HepG2 (cell line): Measurements from ENCODE around the gene MIPEP. TPM values are rescaled to one million over a fixed set of nuclear protein-coding genes. Genes with fewer than 3 reads are reported as not detected.

ENCODE experiments used
- ATAC-seq: fragments of 200-7000 bp; cut with Tn5 transposase; 3 replicates; pipeline ENCODE4 v1.9.1; 2020; ENCODE audit warnings: mild to moderate bottlenecking, moderate library complexity
- BruUV-seq: library from RNA; stranded (reverse); fragments of 400-500 nt; replicated peaks from 2 replicates; lab custom pipeline; 2021; lab: Mats Ljungman, UMichigan
- CTCF ChIA-PET: fragments of 300-600 bp; formaldehyde crosslinking; extraction: SDS; loops from one replicate; lab custom pipeline; 2021; ENCODE audit warnings: low total read pairs, inconsistent platforms, low intra/inter-chr PET ratio; lab: Yijun Ruan, JAX
- POLR2A ChIA-PET: fragments of 350-600 bp; sonication (Branson Sonifier 250); formaldehyde crosslinking; loops from one replicate; lab custom pipeline; 2020; ENCODE audit warnings: antibody characterized with exemption, inconsistent platforms; lab: Yijun Ruan, JAX
- DNase-seq: peaks from one replicate; pipeline ENCODE4 v3.0.0-alpha.2; 2015; ENCODE audit warnings: low spot score
- FAIRE-seq: peaks from 3 replicates; lab custom pipeline; 2011; peaks lifted over from hg19 to GRCh38; lab: Jason Lieb, UNC
- H2AFZ ChIP-seq: one replicate; pipeline ENCODE4 v1.6.1; 2011; ENCODE audit warnings: low read length, inconsistent platforms
- H3K27ac ChIP-seq: fragments of 300-600 bp; 3 replicates; pipeline ENCODE4 v1.8.0; 2011; ENCODE audit warnings: mixed run types, mild to moderate bottlenecking, mixed read lengths, low read length, inconsistent platforms; ENCODE audit not compliant: insufficient read depth; ENCODE audit errors: extremely low read length
- H3K27me3 ChIP-seq, 2 experiments: fragments of 200-600 bp in 1 of 2; 2 replicates in 1 of 2; 3 replicates in 1 of 2; pipeline versions ENCODE4 v1.6.0 to v1.8.0; 2011; ENCODE audit warnings: low read length in 2 of 2, mild to moderate bottlenecking in 2 of 2, moderate library complexity in 2 of 2, inconsistent platforms in 1 of 2; ENCODE audit not compliant: insufficient read depth in 2 of 2, control insufficient read depth in 1 of 2
- H3K36me3 ChIP-seq, 2 experiments: fragments of 200-600 bp in 1 of 2; replicated peaks in 1 of 2; 2 replicates in 1 of 2; 3 replicates in 1 of 2; pipeline versions ENCODE4 v1.5.1 to v1.8.0; 2011; ENCODE audit warnings: low read length in 2 of 2, inconsistent platforms in 1 of 2; ENCODE audit not compliant: insufficient read depth in 2 of 2, control insufficient read depth in 1 of 2
- H3K4me1 ChIP-seq: 2 replicates; pipeline ENCODE4 v1.5.1; 2012; ENCODE audit warnings: low read length, inconsistent platforms; ENCODE audit not compliant: insufficient read depth
- H3K4me2 ChIP-seq: 2 replicates; pipeline ENCODE4 v1.6.0; 2011; ENCODE audit warnings: low read depth, low read length, inconsistent platforms
- H3K4me3 ChIP-seq, 3 experiments: fragments of 200-600 bp in 1 of 3; sonication (generic), shearing (Covaris generic) in 1 of 3; replicated peaks in 1 of 3; 2 replicates each; pipeline ENCODE4 v1.5.1; 2011 to 2016; ENCODE audit warnings: low read length in 3 of 3, inconsistent platforms in 2 of 3, low read depth in 2 of 3, mild to moderate bottlenecking in 2 of 3, control low read depth in 1 of 3, mixed read lengths in 1 of 3; ENCODE audit not compliant: insufficient read depth in 1 of 3
- H3K79me2 ChIP-seq: one replicate; pipeline ENCODE4 v1.6.1; 2011; ENCODE audit warnings: low read length, inconsistent platforms; ENCODE audit not compliant: insufficient read depth
- H3K9ac ChIP-seq: 2 replicates; pipeline ENCODE4 v1.6.0; 2011; ENCODE audit warnings: mild to moderate bottlenecking, low read depth, low read length, inconsistent platforms; ENCODE audit not compliant: insufficient read depth
- H3K9me3 ChIP-seq: 2 replicates; pipeline ENCODE4 v1.5.1; 2012; ENCODE audit warnings: mild to moderate bottlenecking, low read length
- H4K20me1 ChIP-seq: 2 replicates; pipeline ENCODE4 v1.6.0; 2011; ENCODE audit warnings: inconsistent platforms, mild to moderate bottlenecking, low read length, moderate library complexity; ENCODE audit not compliant: insufficient read depth
- AHR ChIP-seq: IDR thresholded peaks from 2 replicates; pipeline ENCODE4 v1.6.1; 2018; ENCODE audit warnings: missing genetic modification reagents, missing compliant biosample characterization
- ELF3 ChIP-seq: IDR thresholded peaks from 2 replicates; pipeline ENCODE4 v1.6.1; 2016; ENCODE audit warnings: missing genetic modification reagents, missing compliant biosample characterization
- GABPB1 ChIP-seq: IDR thresholded peaks from 2 replicates; pipeline ENCODE4 v1.6.1; 2016; ENCODE audit warnings: mild to moderate bottlenecking, missing genetic modification reagents, moderate library complexity, missing compliant biosample characterization
- KLF12 ChIP-seq: sonication (generic); formaldehyde crosslinking; IDR thresholded peaks from 2 replicates; pipeline ENCODE4 v1.4.0; 2020; ENCODE audit warnings: missing genetic modification reagents, borderline replicate concordance
- MTERF4 ChIP-seq: sonication (generic); formaldehyde crosslinking; IDR thresholded peaks from 2 replicates; pipeline ENCODE4 v1.8.0; 2023; ENCODE audit warnings: mild to moderate bottlenecking, missing genetic modification reagents
- MXI1 ChIP-seq: IDR thresholded peaks from 3 replicates; pipeline ENCODE4 v1.6.1; 2012; ENCODE audit warnings: low read depth, low read length, inconsistent platforms, borderline replicate concordance
- PLRG1 ChIP-seq: fragments of 450-650 bp; conservative IDR thresholded peaks from 2 replicates; pipeline ENCODE4 v1.6.1; 2016
- RFX5 ChIP-seq: IDR thresholded peaks from 2 replicates; pipeline ENCODE4 v1.6.1; 2011; ENCODE audit warnings: low read depth, low read length, improper control_type of control experiment
- SOX6 ChIP-seq, 2 experiments: fragments of 450-650 bp in 1 of 2; sonication (generic) in 1 of 2; formaldehyde crosslinking in 1 of 2; IDR thresholded peaks; 2 replicates each; pipeline versions ENCODE4 v1.4.0 to v1.6.1; 2017 to 2020; ENCODE audit warnings: antibody characterized with exemption in 1 of 2, mild to moderate bottlenecking in 1 of 2, missing genetic modification reagents in 1 of 2
- SP4 ChIP-seq: sonication (generic); formaldehyde crosslinking; IDR thresholded peaks from 2 replicates; pipeline ENCODE4 v1.8.1; 2023; ENCODE audit warnings: mild to moderate bottlenecking, missing genetic modification reagents
- ZBTB44 ChIP-seq: sonication (generic); formaldehyde crosslinking; IDR thresholded peaks from 2 replicates; pipeline ENCODE4 v1.4.0; 2020; ENCODE audit warnings: missing genetic modification reagents
- ZNF329 ChIP-seq: sonication (generic); formaldehyde crosslinking; IDR thresholded peaks from 2 replicates; pipeline ENCODE4 v1.9.0; 2021; ENCODE audit warnings: low read depth, mild to moderate bottlenecking, missing genetic modification reagents
- ZNF33A ChIP-seq: sonication (generic); formaldehyde crosslinking; IDR thresholded peaks from 2 replicates; pipeline ENCODE4 v1.5.1; 2020; ENCODE audit warnings: missing genetic modification reagents, mild to moderate bottlenecking, moderate library complexity, borderline replicate concordance
- ZNF775 ChIP-seq: sonication (generic); formaldehyde crosslinking; IDR thresholded peaks from 2 replicates; pipeline ENCODE4 v1.4.0; 2020; ENCODE audit warnings: missing genetic modification reagents, mild to moderate bottlenecking, moderate library complexity, borderline replicate concordance
- ZNF816 ChIP-seq: sonication (generic); formaldehyde crosslinking; IDR thresholded peaks from 2 replicates; pipeline ENCODE4 v1.8.0; 2022; ENCODE audit warnings: missing genetic modification reagents, mild to moderate bottlenecking, borderline replicate concordance
- WGBS: methylation state at CpG from one replicate; pipeline ENCODE4 v1.1.6; 2017; ENCODE audit warnings: low lambda C conversion rate; 5-methylcytosine and 5-hydroxymethylcytosine counted together
- in situ Hi-C: cut with HindIII; loops from 2 replicates; pipeline ENCODE4 v1.10.0; 2017; ENCODE audit warnings: low pct_unique_long_range_greater_than_20kb; ENCODE audit not compliant: extremely low pct_ligation_motif_present
- intact Hi-C: fragments of 100-400 bp; cut with micrococcal nuclease; formaldehyde crosslinking; loops from one replicate; pipeline ENCODE4 v1.10.0; 2022; ENCODE audit not compliant: unreplicated experiment
- polyA plus RNA-seq, 8 experiments: library from polyadenylated mRNA; depleted of rRNA in 3 of 8; stranded (reverse) in 7 of 8; unstranded in 1 of 8; fragments of >200 nt; fragmentation: Illumina TruSeq in 4 of 8; extraction: Trizol in 4 of 8; gene quantifications; 2 replicates each; pipeline versions ENCODE4 v1.2.1 to v1.2.3, GENCODE V29; 2011 to 2016; ENCODE audit warnings: low read depth in 4 of 8, missing spikeins in 1 of 8, mixed read lengths in 1 of 8; ENCODE audit not compliant: insufficient read depth in 1 of 8
- total RNA-seq, 5 experiments: library from RNA; depleted of rRNA; stranded (reverse); fragments of >200 nt; fragmentation: Illumina TruSeq; extraction: Trizol; gene quantifications; 2 replicates each; pipeline ENCODE4 v1.2.3, GENCODE V29; 2016; ENCODE audit warnings: low read depth in 1 of 5
- TF ChIP-seq, protein P1 (sequence below): sonication (generic); formaldehyde crosslinking; IDR thresholded peaks from 2 replicates; pipeline ENCODE4 v1.5.1; 2020; ENCODE audit warnings: mild to moderate bottlenecking, missing genetic modification reagents, moderate library complexity

The MIPEP gene
- total and polyA plus RNA-seq, 2 of the 13 experiments (the other 11 are each of a cell fraction or from before 2014, with no cell fraction given) = 9.3 to 24.1 TPM

- no peaks in the 10 kb centered on the region for H3K36me3 ChIP-seq
- H3K9me3 ChIP-seq = no peaks in the 10 kb centered on the region
- 0 out of 5 replicates have a peak, but pooled peaks cover 0 to 1% of the 10 kb centered on the region in 2 experiments for H3K27me3 ChIP-seq
- no peaks in the 10 kb centered on the region for H4K20me1 ChIP-seq
- FAIRE-seq (no peak), ATAC-seq (no peak), DNase-seq (no peak)
- H3K4me2 ChIP-seq = no peak overlapping the region
- intact Hi-C loops (no loop called here), in situ Hi-C loops (no loop called here)
- no peak overlapping the region for H3K27ac ChIP-seq
- H3K79me2 ChIP-seq = no peaks in the 10 kb centered on the region
- no peak overlapping the region for H3K9ac ChIP-seq
- CTCF ChIA-PET = no interaction called here
- no peaks in the 10 kb centered on the region for H3K4me1 ChIP-seq
- no peak overlapping the region for H3K4me3 ChIP-seq
- POLR2A ChIA-PET = no interaction called here
- BruUV-seq = no TSS peak
- no peak overlapping the region for H2AFZ ChIP-seq
- 50% methylated on average over 2 of the region's 2 CpGs for WGBS
- no peak for TF ChIP-seq ZNF775 (CRISPR knock-in tag)
- no peak for TF ChIP-seq MTERF4 (CRISPR knock-in tag)
- TF ChIP-seq SP4 (CRISPR knock-in tag) = no peak
- no peak for TF ChIP-seq MXI1
- TF ChIP-seq ZNF329 = no peak
- no peak for TF ChIP-seq ZNF33A (CRISPR knock-in tag)
- no peak for TF ChIP-seq PLRG1
- TF ChIP-seq SOX6 (IDR thresholded peaks at IDR 0.05) = no peak
- no peak for TF ChIP-seq SOX6 (CRISPR knock-in tag; IDR thresholded peaks at IDR 0.05)
- TF ChIP-seq ZNF816 (CRISPR knock-in tag) = no peak
- TF ChIP-seq KLF12 (CRISPR knock-in tag) = no peak
- TF ChIP-seq RFX5 = no peak
- no peak for TF ChIP-seq GABPB1 (CRISPR knock-in tag)
- TF ChIP-seq ELF3 (CRISPR knock-in tag) = no peak
- no peak for TF ChIP-seq AHR (CRISPR knock-in tag)
- TF ChIP-seq ZBTB44 (CRISPR knock-in tag) = no peak
- TF ChIP-seq, protein P1, sequence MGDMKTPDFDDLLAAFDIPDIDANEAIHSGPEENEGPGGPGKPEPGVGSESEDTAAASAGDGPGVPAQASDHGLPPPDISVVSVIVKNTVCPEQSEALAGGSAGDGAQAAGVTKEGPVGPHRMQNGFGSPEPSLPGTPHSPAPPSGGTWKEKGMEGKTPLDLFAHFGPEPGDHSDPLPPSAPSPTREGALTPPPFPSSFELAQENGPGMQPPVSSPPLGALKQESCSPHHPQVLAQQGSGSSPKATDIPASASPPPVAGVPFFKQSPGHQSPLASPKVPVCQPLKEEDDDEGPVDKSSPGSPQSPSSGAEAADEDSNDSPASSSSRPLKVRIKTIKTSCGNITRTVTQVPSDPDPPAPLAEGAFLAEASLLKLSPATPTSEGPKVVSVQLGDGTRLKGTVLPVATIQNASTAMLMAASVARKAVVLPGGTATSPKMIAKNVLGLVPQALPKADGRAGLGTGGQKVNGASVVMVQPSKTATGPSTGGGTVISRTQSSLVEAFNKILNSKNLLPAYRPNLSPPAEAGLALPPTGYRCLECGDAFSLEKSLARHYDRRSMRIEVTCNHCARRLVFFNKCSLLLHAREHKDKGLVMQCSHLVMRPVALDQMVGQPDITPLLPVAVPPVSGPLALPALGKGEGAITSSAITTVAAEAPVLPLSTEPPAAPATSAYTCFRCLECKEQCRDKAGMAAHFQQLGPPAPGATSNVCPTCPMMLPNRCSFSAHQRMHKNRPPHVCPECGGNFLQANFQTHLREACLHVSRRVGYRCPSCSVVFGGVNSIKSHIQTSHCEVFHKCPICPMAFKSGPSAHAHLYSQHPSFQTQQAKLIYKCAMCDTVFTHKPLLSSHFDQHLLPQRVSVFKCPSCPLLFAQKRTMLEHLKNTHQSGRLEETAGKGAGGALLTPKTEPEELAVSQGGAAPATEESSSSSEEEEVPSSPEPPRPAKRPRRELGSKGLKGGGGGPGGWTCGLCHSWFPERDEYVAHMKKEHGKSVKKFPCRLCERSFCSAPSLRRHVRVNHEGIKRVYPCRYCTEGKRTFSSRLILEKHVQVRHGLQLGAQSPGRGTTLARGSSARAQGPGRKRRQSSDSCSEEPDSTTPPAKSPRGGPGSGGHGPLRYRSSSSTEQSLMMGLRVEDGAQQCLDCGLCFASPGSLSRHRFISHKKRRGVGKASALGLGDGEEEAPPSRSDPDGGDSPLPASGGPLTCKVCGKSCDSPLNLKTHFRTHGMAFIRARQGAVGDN (CRISPR knock-in tag) = no peak
These were observed 189.9 kb downstream of the MIPEP start for GRCh38 chr13:23699271-23699670.
